ENCODE measurements around the gene HCK. TPM values are rescaled to one million over a fixed set of nuclear protein-coding genes. Genes with fewer than 3 reads are reported as not detected.

The HCK gene
- total and polyA plus RNA-seq, 2 donors (not counting 1 experiment from before 2014, with no cell fraction given): not detected

DNA sequence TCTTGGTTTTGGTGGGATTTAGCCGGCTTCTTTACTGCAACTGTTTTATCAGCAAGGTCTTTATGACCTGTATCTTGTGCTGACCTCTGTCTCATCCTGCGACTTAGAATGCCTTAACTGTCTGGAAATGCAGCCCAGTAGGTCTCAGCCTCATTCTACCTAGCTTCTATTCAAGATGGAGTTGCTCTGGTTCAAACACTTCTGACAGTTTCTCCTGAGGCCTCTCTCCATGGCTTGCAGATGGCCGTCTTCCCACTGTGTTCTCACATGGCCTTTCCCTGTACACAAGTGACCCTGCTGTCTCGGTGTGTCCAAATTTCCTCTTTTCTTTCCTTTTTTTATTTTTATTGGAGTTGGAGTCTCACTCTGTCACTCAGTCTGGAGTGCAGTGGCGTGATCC, 46.0 kb upstream of the HCK start:
- Histone ChIP-seq H3K27ac (ENCODE audit: insufficient read depth, low read length) (no peak overlapping the region), H3K27me3 (ENCODE audit: control insufficient read depth, insufficient read depth, low read length) (peaks cover 11% of the 10 kb centered on the region), H3K4me2 (ENCODE audit: extremely low read depth, insufficient read depth, low read length) (no peak overlapping the region), H3K79me2 (ENCODE audit: control insufficient read depth, insufficient read depth, low read length) (no peaks in the 10 kb centered on the region), H2AFZ (ENCODE audit: low read length) (no peak overlapping the region), H3K9ac (ENCODE audit: insufficient read depth, low read length) (no peak overlapping the region), H4K20me1 (ENCODE audit: control insufficient read depth, extremely low read depth, insufficient read depth, low read length) (no peaks in the 10 kb centered on the region), H3K9me3 (ENCODE audit: control insufficient read depth, insufficient read depth, low read depth, low read length) (no peaks in the 10 kb centered on the region), H3K4me1 (ENCODE audit: control insufficient read depth, extremely low read depth, insufficient read depth, low read length) (no peaks in the 10 kb centered on the region), H3K36me3 (ENCODE audit: control insufficient read depth, insufficient read depth, low read length) (no peaks in the 10 kb centered on the region), H3K4me3 (replicated peaks in 1 of 4; ENCODE audit: control extremely low read depth in 1 of 4, insufficient read depth in 1 of 4, low read depth in 3 of 4, low read length in 4 of 4) (no peak overlapping the region)
- no peak for DNase-seq (ENCODE audit: low read depth in 2 of 2)
- TF ChIP-seq EZH2 (IDR thresholded peaks at IDR 0.05; ENCODE audit: low read length, missing control alignments): no peak
- TF ChIP-seq, protein P1, sequence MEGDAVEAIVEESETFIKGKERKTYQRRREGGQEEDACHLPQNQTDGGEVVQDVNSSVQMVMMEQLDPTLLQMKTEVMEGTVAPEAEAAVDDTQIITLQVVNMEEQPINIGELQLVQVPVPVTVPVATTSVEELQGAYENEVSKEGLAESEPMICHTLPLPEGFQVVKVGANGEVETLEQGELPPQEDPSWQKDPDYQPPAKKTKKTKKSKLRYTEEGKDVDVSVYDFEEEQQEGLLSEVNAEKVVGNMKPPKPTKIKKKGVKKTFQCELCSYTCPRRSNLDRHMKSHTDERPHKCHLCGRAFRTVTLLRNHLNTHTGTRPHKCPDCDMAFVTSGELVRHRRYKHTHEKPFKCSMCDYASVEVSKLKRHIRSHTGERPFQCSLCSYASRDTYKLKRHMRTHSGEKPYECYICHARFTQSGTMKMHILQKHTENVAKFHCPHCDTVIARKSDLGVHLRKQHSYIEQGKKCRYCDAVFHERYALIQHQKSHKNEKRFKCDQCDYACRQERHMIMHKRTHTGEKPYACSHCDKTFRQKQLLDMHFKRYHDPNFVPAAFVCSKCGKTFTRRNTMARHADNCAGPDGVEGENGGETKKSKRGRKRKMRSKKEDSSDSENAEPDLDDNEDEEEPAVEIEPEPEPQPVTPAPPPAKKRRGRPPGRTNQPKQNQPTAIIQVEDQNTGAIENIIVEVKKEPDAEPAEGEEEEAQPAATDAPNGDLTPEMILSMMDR (conservative IDR thresholded peaks at IDR 0.05 in 1 of 2, IDR thresholded peaks at IDR 0.05 in 1 of 2; ENCODE audit: low read depth in 1 of 2, low read length in 2 of 2): no peak

DNA sequence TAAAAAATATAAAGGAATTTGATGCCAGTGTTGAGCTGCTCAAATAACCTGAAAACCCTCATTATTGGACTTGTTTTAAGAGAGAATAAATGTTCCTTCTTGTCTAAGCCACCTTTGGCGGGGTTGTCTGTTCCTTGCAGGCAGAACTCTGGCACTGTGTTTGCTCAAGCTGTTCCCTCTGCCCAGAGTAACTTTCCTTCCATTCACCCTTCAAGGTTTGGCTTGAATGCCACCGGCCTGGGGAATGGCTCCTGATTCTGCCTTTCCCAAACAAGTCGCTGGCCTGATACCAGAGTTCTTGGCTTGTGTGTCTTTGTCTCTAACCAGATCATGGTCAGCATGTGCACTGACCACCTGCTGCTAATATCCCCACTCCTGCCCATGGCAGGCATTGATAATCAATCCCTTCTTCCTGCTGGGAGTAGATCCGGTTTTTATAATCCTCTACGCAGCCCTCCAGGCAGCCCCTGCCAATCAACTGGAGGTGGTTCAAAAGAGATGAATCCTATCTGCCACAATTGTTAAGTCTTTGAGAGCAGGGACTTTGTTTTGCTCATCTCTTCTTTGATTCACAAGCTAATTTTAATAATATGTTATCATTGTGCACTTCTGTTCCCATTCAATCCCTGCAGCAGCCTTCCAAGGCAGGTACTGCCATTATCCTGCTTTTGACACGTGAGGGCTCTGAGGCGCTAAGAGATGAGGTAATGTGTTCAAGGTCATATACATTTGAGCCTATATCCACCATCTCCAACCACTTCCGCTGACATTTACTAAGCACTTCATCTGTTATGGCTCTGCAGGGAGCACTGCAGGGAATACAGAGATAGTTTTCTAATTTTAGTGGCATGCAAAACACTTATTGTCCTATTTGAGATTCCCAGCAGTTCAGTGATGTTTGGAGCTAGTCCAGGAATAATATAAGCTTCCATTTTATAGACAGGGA, 44.9 kb upstream of the HCK start:
- no peaks in the 10 kb centered on the region for H3K4me1 ChIP-seq (ENCODE audit: control insufficient read depth, extremely low read depth, insufficient read depth, low read length)
- H3K9me3 ChIP-seq (ENCODE audit: control insufficient read depth, insufficient read depth, low read depth, low read length): no peaks in the 10 kb centered on the region
- no peak overlapping the region for H3K4me3 ChIP-seq (replicated peaks in 1 of 4; ENCODE audit: control extremely low read depth in 1 of 4, insufficient read depth in 1 of 4, low read depth in 3 of 4, low read length in 4 of 4)
- H3K27ac ChIP-seq (ENCODE audit: insufficient read depth, low read length): no peak overlapping the region
- DNase-seq (ENCODE audit: low read depth in 2 of 2): no peak
- H3K4me2 ChIP-seq (ENCODE audit: extremely low read depth, insufficient read depth, low read length): no peak overlapping the region
- H2AFZ ChIP-seq (ENCODE audit: low read length): no peak overlapping the region
- peaks cover 10% of the 10 kb centered on the region for H3K27me3 ChIP-seq (ENCODE audit: control insufficient read depth, insufficient read depth, low read length)
- H3K36me3 ChIP-seq (ENCODE audit: control insufficient read depth, insufficient read depth, low read length): no peaks in the 10 kb centered on the region
- H3K79me2 ChIP-seq (ENCODE audit: control insufficient read depth, insufficient read depth, low read length): no peaks in the 10 kb centered on the region
- no peaks in the 10 kb centered on the region for H4K20me1 ChIP-seq (ENCODE audit: control insufficient read depth, extremely low read depth, insufficient read depth, low read length)
- TF ChIP-seq, protein P1 (conservative IDR thresholded peaks at IDR 0.05 in 1 of 2, IDR thresholded peaks at IDR 0.05 in 1 of 2; ENCODE audit: low read depth in 1 of 2, low read length in 2 of 2): no peak
- TF ChIP-seq EZH2 (IDR thresholded peaks at IDR 0.05; ENCODE audit: low read length, missing control alignments): peak; percentile 43
- no peak overlapping the region for H3K9ac ChIP-seq (ENCODE audit: insufficient read depth, low read length)

DNA sequence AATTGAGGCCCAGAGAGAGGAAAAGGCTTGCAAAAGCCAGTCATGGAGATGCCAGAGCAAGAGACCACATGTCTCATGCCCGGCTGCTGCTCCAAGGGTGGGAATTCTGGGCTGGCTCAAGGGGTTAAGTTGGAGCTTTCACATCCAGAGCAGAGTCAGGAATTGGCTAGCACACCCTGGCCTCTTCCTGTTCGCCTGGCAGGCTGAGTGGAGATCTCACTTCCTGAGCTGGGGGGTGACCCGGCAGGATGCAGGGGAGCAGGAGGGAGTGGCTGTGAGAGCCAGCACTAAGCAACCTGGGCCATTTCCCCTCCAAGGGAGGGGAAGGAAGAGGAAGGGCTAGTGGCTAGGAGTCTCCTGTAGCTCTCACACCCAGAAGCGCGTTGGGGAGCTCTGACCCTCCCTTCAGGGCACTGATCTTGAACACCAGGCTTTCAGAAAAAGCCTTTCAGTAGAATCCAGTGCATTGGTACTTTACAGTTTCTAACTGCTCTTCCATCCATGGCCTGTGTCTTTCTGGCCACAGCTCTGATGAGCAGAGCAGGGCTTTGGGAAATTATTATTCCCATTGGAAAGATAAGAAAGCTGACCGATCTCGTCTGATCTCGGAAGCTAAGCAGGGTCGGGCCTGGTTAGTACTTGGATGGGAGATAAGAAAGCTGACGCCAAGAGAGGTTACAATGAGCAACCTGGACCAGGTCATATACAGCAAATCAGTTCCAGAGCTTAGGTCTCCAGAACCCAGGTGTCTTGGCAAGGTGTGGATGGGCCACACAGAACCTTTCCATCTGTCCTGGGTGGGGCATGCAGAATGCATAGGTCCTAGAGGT, 44.0 kb upstream of the HCK start:
- Histone ChIP-seq H3K9ac (ENCODE audit: insufficient read depth, low read length) (no peak overlapping the region), H2AFZ (ENCODE audit: low read length) (no peak overlapping the region), H3K27ac (ENCODE audit: insufficient read depth, low read length) (no peak overlapping the region), H3K4me3 (replicated peaks in 1 of 4; ENCODE audit: control extremely low read depth in 1 of 4, insufficient read depth in 1 of 4, low read depth in 3 of 4, low read length in 4 of 4) (no peak overlapping the region), H3K4me2 (ENCODE audit: extremely low read depth, insufficient read depth, low read length) (no peak overlapping the region), H4K20me1 (ENCODE audit: control insufficient read depth, extremely low read depth, insufficient read depth, low read length) (no peaks in the 10 kb centered on the region), H3K36me3 (ENCODE audit: control insufficient read depth, insufficient read depth, low read length) (no peaks in the 10 kb centered on the region), H3K9me3 (ENCODE audit: control insufficient read depth, insufficient read depth, low read depth, low read length) (no peaks in the 10 kb centered on the region), H3K27me3 (ENCODE audit: control insufficient read depth, insufficient read depth, low read length) (peaks cover 8% of the 10 kb centered on the region), H3K4me1 (ENCODE audit: control insufficient read depth, extremely low read depth, insufficient read depth, low read length) (no peaks in the 10 kb centered on the region), H3K79me2 (ENCODE audit: control insufficient read depth, insufficient read depth, low read length) (no peaks in the 10 kb centered on the region)
- TF ChIP-seq, protein P1 (conservative IDR thresholded peaks at IDR 0.05 in 1 of 2, IDR thresholded peaks at IDR 0.05 in 1 of 2; ENCODE audit: low read depth in 1 of 2, low read length in 2 of 2): no peak
- no peak for TF ChIP-seq EZH2 (IDR thresholded peaks at IDR 0.05; ENCODE audit: low read length, missing control alignments)
- DNase-seq (ENCODE audit: low read depth in 2 of 2): no peak
